HTR-8/SVneo (cell line): ENCODE measurements around the gene UBE2E2.

Experiments
- DNase-seq: peaks from one replicate; pipeline ENCODE4 v3.0.0; 2011; ENCODE audit warnings: low spot score, mixed read lengths; ENCODE audit not compliant: insufficient read length
- FAIRE-seq: peaks from 2 replicates; lab custom pipeline; 2011; peaks lifted over from hg19 to GRCh38; lab: Jason Lieb, UNC

Gene UBE2E2

DNA sequence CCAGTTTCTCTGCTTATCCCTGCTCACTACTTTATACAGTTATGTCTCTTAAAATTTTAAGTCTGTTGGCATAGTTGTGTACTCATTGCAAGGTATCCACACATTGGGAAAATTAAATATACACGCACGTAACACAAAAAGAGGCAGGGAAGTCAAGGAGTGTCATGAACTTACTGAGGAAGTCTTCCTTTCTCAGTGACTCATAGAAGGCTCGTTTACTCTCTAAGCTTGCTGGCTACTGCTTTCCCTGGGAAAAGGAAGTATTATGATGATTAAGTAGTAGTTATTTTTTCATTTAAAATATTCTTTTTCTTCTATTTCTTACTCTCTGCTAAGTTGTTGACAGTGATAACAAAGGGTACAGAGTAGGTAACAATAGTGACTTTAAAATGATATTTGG lies 287.3 kb downstream of the UBE2E2 start:
- DNase-seq (peak; percentile 8), FAIRE-seq (no peak)

DNA sequence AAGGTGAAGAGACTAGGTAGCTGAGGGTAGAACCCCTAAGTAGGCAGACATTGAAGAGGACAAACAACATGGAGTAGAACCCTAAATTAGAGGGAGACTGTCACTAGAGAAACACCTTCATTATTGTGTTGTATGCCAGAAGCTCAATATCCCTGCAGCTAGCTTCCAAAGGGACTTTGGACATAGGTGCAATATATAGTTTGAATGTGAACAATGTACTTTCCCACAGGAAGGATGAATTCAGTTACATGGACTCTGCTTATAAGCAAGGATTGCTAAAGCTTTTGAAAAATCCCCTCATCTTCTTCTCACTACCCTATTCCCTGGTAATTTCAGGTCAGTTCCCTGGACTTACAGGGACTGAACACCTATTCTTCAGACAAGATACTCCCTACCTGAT lies 288.9 kb downstream of the UBE2E2 start:
- no peak for FAIRE-seq
- no peak for DNase-seq

DNA sequence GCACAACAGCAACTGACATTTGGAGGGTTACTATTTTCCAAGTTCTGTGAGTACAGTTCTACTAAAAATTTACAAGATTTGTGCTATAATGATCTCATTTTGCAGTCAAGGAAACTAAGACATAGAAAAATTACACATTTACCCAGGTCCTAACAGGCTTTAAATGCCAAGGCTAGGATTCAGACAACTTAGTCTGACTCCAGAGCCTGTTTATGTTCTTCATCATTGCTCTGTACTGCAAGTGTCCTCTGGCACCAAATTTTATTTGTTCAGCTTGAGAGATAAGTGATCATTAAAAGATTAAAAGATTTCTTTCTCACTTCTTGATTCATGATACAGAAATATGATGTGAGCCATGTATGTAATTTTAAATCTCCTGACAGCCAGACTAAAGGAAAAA lies 290.8 kb downstream of the UBE2E2 start:
- FAIRE-seq (no peak), DNase-seq (no peak)

DNA sequence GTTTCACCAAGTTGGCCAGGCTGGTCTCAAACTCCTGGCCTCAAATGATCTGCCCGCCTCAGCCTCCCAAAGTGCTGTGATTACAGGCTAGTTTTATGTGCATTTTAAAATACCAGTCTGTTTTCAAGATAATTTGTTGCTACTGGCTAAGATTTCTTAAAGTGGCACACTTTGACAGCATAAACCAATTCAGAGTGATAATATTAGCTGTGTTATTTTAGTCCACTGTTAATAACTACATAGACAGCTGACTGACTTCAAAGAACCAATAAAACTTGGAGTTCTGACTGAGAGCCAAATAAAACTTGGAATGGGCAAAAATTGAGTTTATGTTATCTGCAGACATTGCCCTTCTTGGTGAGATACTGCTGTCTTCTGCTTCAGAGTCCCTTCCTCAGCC lies 291.8 kb downstream of the UBE2E2 start:
- DNase-seq (no peak), FAIRE-seq (no peak)

DNA sequence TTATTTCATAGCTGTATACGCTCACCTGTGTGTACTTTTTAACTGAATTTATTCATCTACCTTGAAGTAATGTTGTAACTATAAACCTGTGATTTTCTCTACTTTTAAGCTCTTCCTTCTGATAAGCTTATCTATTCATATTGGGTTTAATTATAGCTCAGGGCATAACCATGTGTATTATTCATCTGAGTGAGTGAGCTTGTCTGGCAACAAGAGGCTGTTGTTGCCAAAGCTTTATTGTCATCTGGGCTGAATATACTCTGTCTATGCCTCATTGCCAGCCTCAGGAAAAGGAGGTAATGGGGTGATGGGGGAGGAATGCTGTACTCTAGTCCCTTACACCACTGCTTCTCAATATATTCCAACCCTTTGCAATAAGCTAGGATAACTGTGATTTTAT lies 292.4 kb downstream of the UBE2E2 start:
- FAIRE-seq = no peak
- no peak for DNase-seq

DNA sequence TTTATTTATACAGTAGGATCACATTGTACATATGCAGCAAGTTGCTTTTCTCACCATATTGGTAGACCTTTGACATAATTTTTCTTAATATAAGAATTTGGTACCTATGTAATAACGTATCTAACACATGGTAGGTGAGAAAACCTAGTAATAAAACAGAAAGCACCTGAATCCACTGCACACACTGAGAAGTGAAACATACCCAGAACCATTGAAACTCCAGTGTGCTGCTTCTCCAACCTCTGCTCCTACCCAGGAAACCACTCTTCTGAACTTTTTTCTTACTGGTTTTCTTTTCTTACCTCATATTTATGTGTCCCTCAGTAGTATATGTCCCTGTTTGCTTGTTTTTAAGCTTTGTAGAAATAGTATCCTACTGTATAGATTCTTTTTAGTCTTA lies 293.0 kb downstream of the UBE2E2 start:
- FAIRE-seq (no peak), DNase-seq (no peak)

DNA sequence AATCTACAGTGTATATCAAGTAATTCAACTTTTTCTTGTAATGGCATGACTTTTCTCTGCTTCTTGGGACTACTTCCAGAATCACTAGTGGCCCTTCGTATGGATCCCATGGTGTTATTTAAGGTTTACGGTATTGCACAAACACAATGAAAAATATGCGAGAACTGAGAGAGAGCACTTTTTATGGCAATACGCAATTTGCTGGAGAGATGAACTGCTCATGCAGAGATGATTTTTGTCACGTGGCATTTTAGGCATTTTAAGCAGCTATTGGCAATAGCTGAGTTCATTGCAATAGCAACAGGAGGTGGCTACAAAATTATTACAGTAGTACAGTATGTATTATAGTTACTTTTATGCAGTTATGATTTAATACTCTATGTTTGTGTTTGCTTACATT lies 294.0 kb downstream of the UBE2E2 start:
- DNase-seq (no peak), FAIRE-seq (no peak)

DNA sequence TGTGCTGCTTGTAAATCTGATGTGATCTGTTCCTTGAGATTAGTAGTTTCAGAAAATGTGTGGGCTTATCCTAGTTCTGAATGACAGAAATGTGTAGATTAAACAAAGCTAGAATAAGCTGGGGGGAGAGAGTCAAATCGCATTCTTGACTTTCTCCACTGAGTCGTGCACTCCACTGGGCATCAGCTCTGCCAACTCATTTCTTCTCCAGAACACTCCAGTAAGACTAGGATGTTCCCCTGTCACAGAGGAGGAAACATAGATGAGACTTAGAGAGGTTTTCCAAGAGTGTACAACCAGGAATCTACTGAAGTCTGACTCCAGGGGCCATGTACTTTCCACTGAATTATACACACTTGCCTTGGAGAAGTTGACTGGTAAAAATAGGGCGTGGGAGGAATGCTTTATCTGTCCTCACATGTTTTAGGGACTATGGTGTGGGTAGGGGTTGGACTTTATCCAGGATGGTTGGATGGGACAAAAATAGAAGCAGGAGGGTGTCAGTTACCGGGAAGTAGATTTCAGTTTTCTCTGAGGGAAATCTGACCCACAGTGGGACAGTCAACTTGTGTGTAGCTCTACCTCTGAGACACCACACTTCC lies 298.2 kb downstream of the UBE2E2 start:
- no peak for FAIRE-seq

DNA sequence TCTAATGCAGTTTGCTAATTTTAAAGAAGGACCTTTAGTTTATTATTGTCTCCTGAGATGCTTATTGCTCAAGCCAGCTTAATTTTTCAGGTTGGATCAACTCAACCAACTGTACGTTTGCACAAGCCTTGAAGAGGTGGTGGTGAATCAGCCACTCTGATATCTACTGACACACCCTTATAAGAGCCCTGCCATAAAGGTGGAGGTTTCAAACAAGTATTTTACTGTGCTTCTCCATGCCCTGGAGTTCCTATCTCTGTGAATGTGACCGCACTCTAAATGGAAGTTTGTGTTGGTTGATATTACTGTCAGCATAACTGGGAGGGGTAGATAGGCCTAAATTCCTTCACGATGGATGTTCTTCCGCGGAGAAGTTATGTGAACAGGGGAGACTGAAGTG lies 305.3 kb downstream of the UBE2E2 start:
- DNase-seq (no peak), FAIRE-seq (peak; percentile 9)

More for the DNA sequence above, 298.2 kb downstream of the UBE2E2 start:
- DNase-seq = no peak

DNA sequence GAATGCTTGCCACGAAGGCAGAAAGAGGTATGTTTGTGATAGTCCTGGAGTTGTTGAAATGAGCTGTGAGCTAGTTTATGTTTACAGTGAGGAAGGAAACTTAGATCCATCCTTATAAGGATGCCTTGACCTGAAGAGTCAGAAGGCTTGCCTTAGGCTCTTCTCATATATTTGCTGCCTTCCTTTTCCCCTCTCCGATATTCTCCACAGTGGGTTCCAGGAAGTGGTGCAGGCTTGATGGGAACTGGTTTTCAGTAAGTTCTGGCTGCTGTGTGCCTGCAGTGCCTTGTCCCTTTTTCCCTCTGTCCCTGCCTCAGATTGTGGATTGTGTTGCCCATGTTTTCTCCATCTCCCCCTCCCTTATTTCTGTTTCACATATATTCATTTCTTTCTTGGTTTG lies 315.3 kb downstream of the UBE2E2 start:
- DNase-seq (no peak), FAIRE-seq (no peak)

DNA sequence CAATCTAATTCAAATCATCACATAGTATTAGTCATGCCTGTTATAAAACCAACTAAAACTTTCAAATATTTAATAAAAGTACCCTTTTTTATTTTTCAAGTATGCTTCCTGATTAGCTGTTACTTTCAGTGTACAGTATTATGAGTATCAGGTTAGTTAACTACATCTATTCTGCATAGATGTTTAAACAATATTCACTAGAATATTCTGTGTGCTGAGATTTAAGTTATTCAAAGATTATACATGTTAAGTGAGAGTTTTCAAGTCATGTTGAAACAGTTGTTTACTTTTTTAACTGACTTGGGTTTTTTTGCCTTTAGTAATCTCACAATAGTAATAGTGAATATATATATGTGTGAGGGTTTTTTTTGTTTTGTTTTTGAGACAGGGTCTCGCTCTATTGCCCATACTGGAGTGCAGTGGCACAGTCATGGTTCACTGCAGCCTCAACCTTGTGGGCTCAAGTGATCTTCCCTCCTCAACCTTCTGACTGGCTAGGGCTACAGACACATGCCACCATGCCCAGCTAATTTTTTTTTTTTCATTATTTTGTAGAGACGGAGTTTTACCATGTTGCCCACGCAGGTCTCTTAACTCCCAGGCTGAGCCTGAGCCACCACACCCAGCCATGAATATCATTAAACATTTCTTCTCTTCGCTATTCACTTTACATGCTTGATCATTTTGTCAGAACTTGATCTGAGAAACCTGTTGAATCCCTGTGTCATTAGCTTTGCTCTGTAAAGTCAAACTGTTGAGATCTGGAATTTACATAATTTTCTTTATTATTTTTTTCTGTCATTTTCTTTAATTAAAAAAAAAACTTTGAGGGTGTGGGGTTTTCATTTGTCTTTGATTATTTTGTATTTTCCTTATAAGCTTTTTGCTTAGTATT lies 316.4 kb downstream of the UBE2E2 start:
- no peak for DNase-seq
- FAIRE-seq = no peak

DNA sequence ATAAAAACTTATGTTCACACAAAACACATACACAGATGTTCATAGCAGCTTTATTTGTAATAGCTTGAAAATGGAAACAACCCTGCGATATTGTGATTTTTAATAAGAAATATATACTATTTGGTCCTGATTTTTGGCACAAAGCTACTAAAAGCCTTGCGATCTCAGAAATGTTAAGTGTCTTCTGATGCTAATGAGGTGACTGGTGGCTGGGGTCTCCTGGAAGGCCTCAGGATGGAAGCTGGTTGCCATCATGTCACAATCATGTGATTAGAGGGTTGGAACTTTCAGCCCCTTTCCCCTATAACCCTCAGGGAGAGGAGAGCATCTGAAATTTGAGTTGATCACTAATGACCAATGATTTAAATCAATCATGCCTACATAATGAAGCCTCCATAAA lies 324.2 kb downstream of the UBE2E2 start:
- FAIRE-seq = no peak
- DNase-seq = no peak

DNA sequence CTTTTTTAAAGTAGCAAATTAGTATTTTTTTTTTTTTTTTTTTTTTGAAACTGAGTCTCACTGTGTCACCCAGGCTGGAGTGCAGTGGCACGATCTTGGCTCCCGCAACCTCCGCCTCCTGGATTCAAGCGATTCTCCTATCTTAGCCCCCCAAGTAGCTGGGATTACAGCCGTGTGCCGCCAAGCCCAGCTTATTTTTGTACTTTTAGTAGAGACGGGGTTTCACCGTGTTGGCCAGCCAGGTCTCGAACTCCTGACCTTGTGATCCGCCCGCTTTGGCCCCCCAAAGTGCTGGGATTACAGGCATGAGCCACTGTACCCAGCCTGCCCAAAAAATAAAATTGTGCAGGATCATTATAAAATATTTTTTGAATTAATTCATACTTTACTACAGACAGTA lies 330.5 kb downstream of the UBE2E2 start:
- FAIRE-seq = no peak
- no peak for DNase-seq

DNA sequence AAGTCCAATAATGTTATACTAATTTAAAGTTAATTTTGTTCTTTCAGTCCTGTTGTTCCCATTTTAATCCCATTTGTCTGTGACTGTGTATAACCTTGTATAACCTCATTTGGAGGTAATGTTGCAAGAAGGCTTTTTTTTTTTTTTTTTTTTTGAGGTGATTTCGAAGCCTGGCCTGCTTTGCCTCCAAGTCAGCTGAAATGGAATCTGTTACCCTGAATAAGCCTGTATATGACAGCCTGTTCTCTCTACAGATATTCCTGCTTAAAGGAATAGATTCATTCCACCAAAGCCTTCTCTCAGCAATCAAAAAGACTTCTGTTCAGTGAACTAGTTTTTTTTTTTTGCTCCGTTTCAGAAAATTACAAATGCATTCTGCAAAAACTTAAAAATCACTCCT lies 330.9 kb downstream of the UBE2E2 start:
- DNase-seq = no peak
- FAIRE-seq = no peak

DNA sequence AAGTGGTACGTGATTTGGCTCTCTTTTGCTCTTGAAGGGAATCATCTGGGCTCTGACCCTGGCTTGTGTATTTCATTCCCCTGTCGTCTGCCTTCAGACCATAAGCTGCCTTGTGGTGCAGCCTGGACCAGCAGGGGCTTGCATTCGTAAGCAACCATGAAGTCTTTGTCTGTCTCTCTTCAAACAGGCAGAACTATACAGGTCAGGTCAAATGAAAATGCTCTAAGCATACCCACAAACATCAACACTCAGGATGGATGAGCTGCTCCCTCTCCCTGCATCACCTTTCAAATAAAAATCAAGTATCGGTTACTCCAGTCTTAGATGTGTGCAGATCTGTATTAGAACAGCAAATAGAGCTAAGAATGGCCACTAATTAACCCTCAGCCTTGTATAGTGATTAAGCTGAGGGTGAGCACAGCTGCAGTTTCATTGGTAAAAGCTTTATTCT lies 334.0 kb downstream of the UBE2E2 start:
- DNase-seq (no peak), FAIRE-seq (no peak)

DNA sequence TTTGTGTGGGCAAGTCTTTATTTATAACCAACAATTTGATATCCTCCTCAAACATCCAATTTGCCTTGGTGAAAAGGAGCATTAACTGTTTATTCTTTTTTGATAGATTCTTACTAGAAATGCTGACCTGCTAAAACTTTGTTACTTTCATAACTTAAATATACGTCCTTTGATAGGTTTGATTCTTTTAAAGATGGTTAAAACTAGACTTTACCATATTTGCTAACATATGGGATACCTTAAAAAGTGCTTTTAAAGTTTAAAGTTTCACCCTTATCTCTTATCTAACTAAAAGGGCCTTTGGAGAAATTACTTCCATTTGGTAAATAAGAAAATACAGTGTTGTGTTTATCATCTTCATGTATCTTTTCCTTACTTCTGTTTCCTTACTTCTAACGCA lies 336.1 kb downstream of the UBE2E2 start:
- DNase-seq (no peak), FAIRE-seq (no peak)

DNA sequence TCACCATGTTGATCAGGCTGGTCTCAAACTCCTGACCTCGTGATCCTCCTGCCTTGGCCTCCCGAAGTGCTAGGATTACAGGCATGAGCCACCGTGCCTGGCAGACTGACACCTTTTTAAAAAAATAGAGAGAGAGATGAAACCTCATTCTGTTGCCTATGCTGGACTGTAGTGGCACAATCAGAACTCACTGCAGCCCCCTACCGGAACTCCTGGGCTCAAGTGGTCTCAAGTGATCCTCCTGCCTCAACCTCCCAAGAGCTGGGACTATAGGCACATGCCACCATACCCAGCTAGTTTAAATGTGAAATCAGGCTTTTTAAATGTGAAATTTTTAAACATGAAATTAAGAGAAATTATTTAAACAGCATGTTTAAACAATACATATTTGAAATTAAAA lies 337.5 kb downstream of the UBE2E2 start:
- DNase-seq = no peak

DNA sequence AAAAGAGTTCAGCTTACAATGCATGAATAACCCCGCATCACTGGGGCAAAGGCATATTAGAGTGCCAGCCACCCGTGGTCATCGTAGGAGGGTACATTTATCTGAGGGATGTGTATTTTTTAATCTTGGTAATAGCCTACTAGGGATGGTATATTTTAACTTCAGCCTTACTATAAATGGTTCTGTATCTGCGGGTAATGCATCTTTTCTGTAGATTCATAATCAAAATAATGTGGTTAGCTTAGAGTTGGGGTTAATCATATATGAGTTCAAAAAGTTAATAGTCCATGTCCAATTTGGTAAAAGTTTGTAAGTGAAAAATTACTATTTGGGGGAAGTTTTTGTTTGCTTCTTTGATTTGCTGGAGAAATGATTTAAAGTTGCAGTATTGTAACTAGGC lies 339.0 kb downstream of the UBE2E2 start:
- DNase-seq (no peak), FAIRE-seq (no peak)

More for the DNA sequence above, 337.5 kb downstream of the UBE2E2 start:
- FAIRE-seq = no peak

DNA sequence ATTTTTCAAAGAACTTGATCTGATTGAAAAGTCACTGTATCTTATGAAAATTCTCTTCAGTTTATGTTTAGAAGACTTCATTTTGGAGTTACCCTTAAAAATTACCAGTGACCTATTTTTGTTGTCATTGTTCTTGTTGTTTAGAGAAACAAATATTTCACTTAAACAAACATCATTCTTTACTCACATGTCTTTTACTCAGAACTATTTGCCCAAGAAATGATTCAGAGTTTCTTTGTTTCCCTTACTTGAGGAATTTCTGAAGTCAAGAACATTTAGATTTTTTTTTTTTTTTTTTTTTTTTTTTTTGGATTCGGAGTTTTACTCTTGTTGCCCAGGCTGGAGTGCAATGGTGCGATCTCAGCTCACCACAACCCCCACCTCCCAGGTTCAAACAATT lies 343.1 kb downstream of the UBE2E2 start:
- no peak for FAIRE-seq
- DNase-seq = no peak

DNA sequence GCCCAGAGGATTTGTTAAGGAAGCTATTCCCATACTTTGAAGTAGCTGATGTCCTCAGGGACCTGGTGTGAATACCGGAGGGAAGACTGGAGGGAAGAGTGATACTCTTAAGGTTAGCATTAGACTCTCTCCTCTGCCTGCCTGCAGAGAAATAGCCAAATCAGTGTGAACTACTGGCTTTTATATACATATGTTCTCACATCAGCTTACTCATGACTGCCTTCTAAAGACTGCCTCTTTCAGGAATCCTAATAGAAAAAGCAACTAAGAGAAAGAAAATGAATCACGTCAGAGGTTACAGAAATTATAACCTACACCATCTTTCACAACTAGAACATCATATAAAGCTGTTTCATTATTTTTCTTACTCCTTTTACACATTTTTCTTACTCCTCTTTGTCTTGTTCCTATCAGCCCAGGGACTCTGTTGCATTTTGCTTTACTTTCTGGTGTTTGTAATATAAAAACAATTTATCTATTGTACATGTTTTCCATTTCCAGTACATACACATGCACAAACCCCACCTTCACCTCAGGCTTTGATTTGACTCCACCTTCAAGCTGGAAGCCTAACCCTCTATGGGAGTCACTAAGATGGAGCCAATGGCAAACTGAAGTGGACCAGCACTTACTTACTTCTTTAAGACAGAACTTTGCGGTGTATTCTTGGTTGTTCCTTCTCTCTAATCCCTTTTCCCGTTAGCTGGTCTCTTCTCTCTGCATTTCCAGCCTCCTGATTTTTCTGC lies 345.0 kb downstream of the UBE2E2 start:
- DNase-seq (no peak), FAIRE-seq (no peak)

DNA sequence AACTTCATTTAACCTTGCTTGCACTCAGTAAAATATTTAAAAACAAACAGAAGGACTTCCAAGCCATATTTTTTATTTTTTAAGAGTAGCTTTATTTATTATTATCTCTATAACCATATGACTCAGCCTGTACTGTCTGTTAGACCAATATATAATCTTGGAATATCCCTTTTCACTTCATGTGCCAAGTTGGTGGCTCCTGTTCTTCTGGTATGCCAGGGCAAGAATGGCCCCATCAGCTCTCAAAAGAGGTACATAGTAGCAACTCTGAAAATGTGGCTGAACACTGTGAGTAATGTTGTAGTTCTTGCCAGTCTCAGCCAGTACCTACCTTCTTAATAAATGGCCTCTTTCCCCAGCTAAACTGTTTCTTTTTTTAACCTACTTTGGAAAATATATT lies 345.6 kb downstream of the UBE2E2 start:
- FAIRE-seq = no peak
- DNase-seq = no peak
